Activated naive CD8-positive, alpha-beta T cell treated with anti-CD3 and anti-CD28 coated beads, Interleukin-2, amount 50 U/mL, for 16 hours (primary cell): ENCODE data around the gene PBX4.
"Not testable (repeated sequence)": the region's sequence is repeated elsewhere in the genome, so short reads cannot be mapped to it uniquely, and the experiment has no call there.

ENCODE experiments used
- DNase-seq: peaks from one replicate; pipeline ENCODE4 v3.0.0-alpha.2; 2020; ENCODE audit warnings: low read depth, low spot score

PBX4 gene, protein sequence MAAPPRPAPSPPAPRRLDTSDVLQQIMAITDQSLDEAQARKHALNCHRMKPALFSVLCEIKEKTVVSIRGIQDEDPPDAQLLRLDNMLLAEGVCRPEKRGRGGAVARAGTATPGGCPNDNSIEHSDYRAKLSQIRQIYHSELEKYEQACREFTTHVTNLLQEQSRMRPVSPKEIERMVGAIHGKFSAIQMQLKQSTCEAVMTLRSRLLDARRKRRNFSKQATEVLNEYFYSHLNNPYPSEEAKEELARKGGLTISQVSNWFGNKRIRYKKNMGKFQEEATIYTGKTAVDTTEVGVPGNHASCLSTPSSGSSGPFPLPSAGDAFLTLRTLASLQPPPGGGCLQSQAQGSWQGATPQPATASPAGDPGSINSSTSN

DNA sequence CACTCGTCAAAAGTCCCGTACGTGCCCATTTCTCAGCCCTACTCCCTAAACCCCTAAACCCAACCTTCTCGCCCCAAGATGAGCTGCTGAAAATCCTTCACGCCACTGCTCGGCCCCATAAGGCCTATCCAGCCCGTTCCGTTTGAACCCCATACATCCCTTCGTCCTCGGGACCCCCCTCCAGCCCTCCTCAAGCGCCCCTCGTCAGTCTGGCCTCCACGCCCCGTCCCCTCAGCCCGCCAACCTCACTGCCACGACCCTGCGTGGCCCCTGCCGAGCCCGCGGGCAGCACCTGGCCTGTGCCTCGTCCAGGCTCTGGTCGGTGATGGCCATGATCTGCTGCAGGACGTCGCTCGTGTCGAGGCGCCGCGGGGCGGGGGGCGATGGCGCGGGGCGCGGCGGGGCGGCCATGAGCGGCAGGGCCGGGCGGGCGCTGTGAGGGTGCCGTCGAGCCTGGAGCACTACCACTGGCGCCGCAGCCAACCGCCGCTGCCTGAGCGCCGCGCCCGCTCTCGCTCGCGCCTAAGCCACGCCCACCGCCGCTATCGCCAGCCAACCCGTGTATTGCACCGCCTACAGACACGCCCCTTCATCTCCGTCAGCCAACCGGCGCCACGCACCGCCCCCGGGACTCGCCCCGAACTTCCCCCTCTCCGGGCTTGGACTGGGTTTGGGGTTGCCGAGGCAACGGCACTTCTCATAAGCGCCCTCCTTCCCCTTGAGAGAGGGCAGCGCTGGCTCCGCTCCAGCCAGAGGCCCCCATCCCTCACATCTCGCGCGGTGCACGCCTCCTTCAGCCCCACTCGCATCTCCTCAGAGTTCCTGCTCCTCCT, at the start of gene PBX4:
TSS of gene PBX4 (minus strand) at position 469 of the 833 bp plus-strand sequence. CDS start at position 411, 58 bp downstream.
- peak; percentile 99 for DNase-seq

- DNase-seq = not testable (repeated sequence)
These were observed 47.0 kb upstream of the PBX4 start for GRCh38 chr19:19665420-19665948.

GRCh38 chr19:19663256-19664120, 45.0 kb upstream of the PBX4 start, which contains the start of gene ATP13A1:
TSS of gene ATP13A1 (minus strand) at chr19:19663676. CDS start at chr19:19663666, 10 bp downstream.
- DNase-seq = peak; percentile 83

- DNase-seq = no peak
These were observed 44.4 kb upstream of the PBX4 start for GRCh38 chr19:19662871-19663255.

GRCh38 chr19:19662344-19662743, 43.9 kb upstream of the PBX4 start:
- DNase-seq = no peak

GRCh38 chr19:19661675-19662251, 43.3 kb upstream of the PBX4 start:
- DNase-seq = no peak

DNA sequence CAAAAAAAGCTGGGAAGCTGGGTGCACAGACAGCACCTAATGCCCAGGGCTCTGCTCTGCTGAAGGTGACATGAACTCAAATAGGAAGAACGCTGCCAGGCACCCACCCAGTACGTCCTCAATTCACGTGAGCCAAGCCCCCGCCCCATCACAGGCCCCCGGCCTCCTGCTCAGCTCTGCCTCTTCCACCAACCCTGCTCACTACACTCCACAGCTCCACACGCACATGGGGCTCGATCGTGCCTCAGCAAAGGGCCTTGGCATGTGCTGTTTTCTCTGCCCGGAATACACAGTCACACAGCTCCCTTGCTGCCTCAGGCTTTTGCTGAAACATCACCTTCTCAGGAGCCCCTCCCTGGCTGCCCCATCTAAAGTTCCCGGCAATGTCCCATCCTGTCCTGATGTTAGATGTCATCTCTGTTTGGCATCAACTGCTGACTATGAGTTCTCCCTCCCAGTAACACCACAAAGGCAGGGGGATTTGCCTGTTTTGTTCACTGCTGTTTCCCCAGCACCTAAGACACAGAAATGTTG, 42.7 kb upstream of the PBX4 start:
- DNase-seq = no peak

DNA sequence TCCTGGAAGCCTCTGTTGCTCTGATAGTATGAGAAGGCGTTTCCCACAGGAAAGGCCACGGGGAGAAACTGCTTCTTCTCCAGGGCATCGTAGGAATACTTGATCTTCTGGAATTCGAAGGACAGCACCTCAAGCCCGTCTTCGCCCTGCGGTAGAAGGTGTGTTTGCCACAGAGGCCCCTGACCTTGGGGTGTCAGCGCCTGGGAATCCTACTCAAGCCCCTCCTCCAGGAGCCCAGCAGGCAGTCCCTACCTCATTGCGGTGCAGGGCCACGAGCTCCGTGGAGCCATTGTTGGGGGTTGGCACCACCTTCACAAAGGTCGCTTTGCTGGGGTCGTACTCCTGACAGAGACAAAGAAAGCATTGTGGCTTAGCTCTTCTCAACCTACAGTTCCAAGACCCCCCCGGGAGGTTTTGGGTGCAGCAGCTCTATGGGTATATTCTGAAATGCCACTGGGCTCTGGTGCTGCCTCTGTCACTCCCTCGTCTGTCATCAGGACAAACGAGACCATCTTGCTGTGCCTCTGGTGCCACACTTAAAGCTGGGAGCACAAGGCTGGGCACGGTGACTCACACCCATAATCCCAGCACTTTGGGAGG, 41.3 kb upstream of the PBX4 start:
- DNase-seq = no peak

GRCh38 chr19:19657397-19657783, 38.9 kb upstream of the PBX4 start:
- no peak for DNase-seq

DNA sequence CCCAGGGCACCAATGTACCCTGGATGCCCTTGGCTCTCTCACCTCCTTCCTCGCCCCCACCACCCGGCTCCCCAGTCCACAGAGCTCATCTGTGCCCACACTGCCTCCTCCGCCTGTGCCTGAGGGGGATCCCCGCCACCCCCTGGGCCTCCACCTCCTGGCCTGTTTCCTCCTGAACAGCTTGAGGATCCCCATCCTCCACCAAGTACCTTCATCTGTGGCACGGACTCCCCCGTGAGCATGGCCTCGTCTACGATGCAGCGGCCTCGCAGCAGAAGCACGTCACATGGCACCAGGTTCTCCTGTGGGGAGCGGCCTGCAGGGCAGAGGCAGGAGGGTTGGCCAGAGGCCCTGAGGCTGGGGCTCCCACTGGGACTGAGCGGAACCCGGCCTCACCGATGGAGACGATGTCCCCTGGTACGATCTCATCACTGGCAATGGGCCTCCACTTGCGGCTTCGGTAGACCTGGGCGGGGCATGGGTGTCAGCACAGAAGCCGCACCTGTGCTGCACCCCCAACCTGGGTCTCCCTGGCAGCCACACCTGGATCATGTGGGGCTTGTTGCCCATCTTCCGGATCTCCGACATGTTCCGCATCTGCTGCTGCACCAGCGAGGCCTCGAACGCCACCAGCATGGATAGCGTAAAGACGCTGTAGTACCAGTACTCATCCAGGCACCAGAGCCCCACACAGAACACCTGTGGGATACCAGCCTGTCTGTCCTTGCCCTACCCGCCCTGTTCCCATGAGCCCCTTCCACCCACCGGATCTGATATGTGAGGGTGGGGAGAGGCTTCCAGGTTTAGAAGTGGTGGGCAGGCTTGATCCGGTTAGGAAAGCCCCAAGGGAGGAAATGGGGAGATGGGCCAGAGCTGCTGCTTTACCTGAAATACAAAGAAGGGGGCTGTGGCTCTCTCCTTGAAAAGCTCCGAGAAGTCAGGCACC, 38.2 kb upstream of the PBX4 start:
- no peak for DNase-seq

GRCh38 chr19:19655641-19656343, 37.3 kb upstream of the PBX4 start:
- DNase-seq = no peak

DNA sequence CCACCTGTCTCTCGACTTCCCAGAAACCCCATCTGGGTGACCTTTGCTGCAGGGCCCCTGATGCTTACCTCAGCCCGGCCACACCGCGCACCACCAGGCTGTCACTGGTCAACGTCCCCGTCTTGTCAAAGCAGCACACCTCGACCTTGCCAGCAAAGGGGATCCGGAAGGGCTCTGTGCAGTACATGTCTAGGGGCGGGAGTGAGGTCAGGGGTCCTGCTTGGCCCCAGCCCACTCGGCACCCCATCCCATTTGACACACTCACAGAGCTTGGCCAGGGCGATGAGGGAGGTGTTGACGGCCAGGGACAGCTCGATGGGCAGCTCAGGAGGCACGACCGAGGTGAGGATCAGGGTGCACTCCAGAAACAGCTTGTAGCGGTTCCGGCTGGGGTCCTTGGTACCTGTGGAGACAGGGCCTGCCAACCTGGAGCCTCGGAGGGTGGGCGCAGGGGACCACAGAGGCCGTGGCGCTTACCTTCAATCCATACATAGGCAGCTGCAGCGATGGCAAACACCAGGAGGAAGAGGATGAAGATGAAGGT, 36.6 kb upstream of the PBX4 start:
- DNase-seq = no peak

GRCh38 chr19:19654441-19654840, 36.0 kb upstream of the PBX4 start:
- DNase-seq = no peak

DNA sequence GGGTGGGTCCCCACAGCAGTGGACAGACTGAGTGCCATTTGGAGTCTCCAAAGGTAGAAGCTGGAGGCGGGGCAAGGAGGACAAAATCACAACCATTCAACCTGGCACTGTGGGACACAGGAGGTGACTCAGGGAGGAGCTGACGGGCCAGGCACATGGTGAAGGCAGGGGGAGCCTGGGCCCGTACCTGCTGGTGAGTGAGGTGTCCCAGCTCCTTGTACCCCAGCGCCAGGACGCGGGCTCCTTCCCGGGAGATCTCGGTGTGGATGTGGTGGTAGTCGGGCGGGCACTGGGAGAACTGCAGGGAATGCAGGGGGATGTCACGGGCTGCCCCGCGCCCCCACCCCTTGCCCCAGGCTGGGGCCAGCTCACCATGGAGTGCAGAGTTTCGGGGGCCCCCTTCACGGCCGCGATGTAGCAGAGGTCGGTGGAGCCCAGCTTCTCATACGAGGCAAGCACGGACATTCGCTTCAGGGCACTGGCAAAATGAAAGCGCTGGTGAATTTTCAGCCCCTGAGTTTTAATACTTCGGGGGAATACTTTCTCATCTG, 35.2 kb upstream of the PBX4 start:
- DNase-seq = no peak

GRCh38 chr19:19652482-19653295, 34.2 kb upstream of the PBX4 start:
- no peak for DNase-seq

GRCh38 chr19:19651076-19651475, 32.6 kb upstream of the PBX4 start:
- DNase-seq = no peak

- no peak for DNase-seq
These were observed 31.8 kb upstream of the PBX4 start for GRCh38 chr19:19650331-19650730.
